ENCODE data around the gene SYN1. TPM values are rescaled to one million over a fixed set of nuclear protein-coding genes. Genes with fewer than 3 reads are reported as not detected.

The SYN1 gene
- polyA plus RNA-seq, 3 donors, result 0.11 to 4.0 (median 0.29) TPM

GRCh38 chrX:47597222-47597621 lies 22.4 kb downstream of the SYN1 start:
- H3K27ac ChIP-seq (ENCODE audit: low read depth in 1 of 2, low read length in 2 of 2), result no peak overlapping the region
- WGBS (ENCODE audit: insufficient coverage), result no CpG with 5 or more reads among the region's 3 CpGs
- H3K27ac Mint-ChIP-seq, result no peak overlapping the region
- no peak overlapping the region for H3K4me3 Mint-ChIP-seq
- H3K79me2 ChIP-seq (ENCODE audit: insufficient read depth, low read length), result no peaks in the 10 kb centered on the region
- H3K4me2 ChIP-seq (replicated peaks; ENCODE audit: extremely low read depth, low read length, poor library complexity, severe bottlenecking), result no peak overlapping the region
- no peaks in the 10 kb centered on the region for H4K20me1 ChIP-seq (ENCODE audit: insufficient read depth, low read length)
- H3K9me3 ChIP-seq (replicated peaks in 1 of 2; ENCODE audit: control insufficient read depth in 1 of 2, insufficient read depth in 1 of 2, low read length in 2 of 2), result peaks cover 5 to 9% of the 10 kb centered on the region in 2 donors
- intact Hi-C loops (cut with micrococcal nuclease), result no loop called here
- no peaks in the 10 kb centered on the region for H3K36me3 Mint-ChIP-seq
- H3K9ac ChIP-seq (ENCODE audit: insufficient read depth, low read length, poor library complexity, severe bottlenecking), result no peak overlapping the region
- H3K4me1 Mint-ChIP-seq, result no peaks in the 10 kb centered on the region
- TF ChIP-seq CTCF (IDR thresholded peaks at IDR 0.05), result no peak
- H3K27me3 Mint-ChIP-seq (ENCODE audit: low read depth in 3 of 3), result peaks cover 0 to 6% (median 2%) of the 10 kb centered on the region in 3 donors
- H3K36me3 ChIP-seq (replicated peaks in 1 of 2; ENCODE audit: control insufficient read depth in 1 of 2, insufficient read depth in 2 of 2, low read length in 2 of 2), result no peaks in the 10 kb centered on the region
- H3K9me3 Mint-ChIP-seq, result peaks cover 2 to 31% (median 15%) of the 10 kb centered on the region in 7 donors
- H3K4me1 ChIP-seq (ENCODE audit: control insufficient read depth in 1 of 2, insufficient read depth in 2 of 2, low read length in 2 of 2), result no peaks in the 10 kb centered on the region
- H3K27me3 ChIP-seq (ENCODE audit: control insufficient read depth in 2 of 2, insufficient read depth in 2 of 2, low read length in 2 of 2), result no peaks in the 10 kb centered on the region
- no peak for DNase-seq
- H3K4me3 ChIP-seq (replicated peaks in 1 of 3; ENCODE audit: low read depth in 2 of 3, low read length in 3 of 3), result no peak overlapping the region
- no peak overlapping the region for H2AFZ ChIP-seq (ENCODE audit: insufficient read depth, low read depth, low read length, poor library complexity, severe bottlenecking)

- WGBS (ENCODE audit: insufficient coverage), result no CpG with 5 or more reads among the region's 2 CpGs
- Mint-ChIP-seq H3K27me3 (ENCODE audit: low read depth in 3 of 3) (peaks cover 0 to 6% (median under 1%) of the 10 kb centered on the region in 3 donors), H3K36me3 (no peaks in the 10 kb centered on the region)
Observed at GRCh38 chrX:47596256-47596655, 23.4 kb downstream of the SYN1 start.

More at GRCh38 chrX:47596256-47596655, 23.4 kb downstream of the SYN1 start:
- H3K27ac ChIP-seq (ENCODE audit: low read depth in 1 of 2, low read length in 2 of 2), result no peak overlapping the region
- H4K20me1 ChIP-seq (ENCODE audit: insufficient read depth, low read length), result no peaks in the 10 kb centered on the region
- H3K27me3 ChIP-seq (ENCODE audit: control insufficient read depth in 2 of 2, insufficient read depth in 2 of 2, low read length in 2 of 2), result no peaks in the 10 kb centered on the region
- no peaks in the 10 kb centered on the region for H3K79me2 ChIP-seq (ENCODE audit: insufficient read depth, low read length)
- no peak for TF ChIP-seq CTCF (IDR thresholded peaks at IDR 0.05)
- intact Hi-C loops (cut with micrococcal nuclease), result no loop called here
- H3K9me3 Mint-ChIP-seq, result peaks cover 2 to 31% (median 13%) of the 10 kb centered on the region in 7 donors
- H3K4me3 ChIP-seq (replicated peaks in 1 of 3; ENCODE audit: low read depth in 2 of 3, low read length in 3 of 3), result no peak overlapping the region
- no peaks in the 10 kb centered on the region for H3K4me1 Mint-ChIP-seq
- H3K4me1 ChIP-seq (ENCODE audit: control insufficient read depth in 1 of 2, insufficient read depth in 2 of 2, low read length in 2 of 2), result no peaks in the 10 kb centered on the region
- no peak overlapping the region for H3K4me2 ChIP-seq (replicated peaks; ENCODE audit: extremely low read depth, low read length, poor library complexity, severe bottlenecking)
- no peak for DNase-seq
- no peak overlapping the region for H3K27ac Mint-ChIP-seq
- no peak overlapping the region for H3K4me3 Mint-ChIP-seq
- H3K9ac ChIP-seq (ENCODE audit: insufficient read depth, low read length, poor library complexity, severe bottlenecking), result no peak overlapping the region
- peaks cover 5 to 9% of the 10 kb centered on the region in 2 donors for H3K9me3 ChIP-seq (replicated peaks in 1 of 2; ENCODE audit: control insufficient read depth in 1 of 2, insufficient read depth in 1 of 2, low read length in 2 of 2)
- no peaks in the 10 kb centered on the region for H3K36me3 ChIP-seq (replicated peaks in 1 of 2; ENCODE audit: control insufficient read depth in 1 of 2, insufficient read depth in 2 of 2, low read length in 2 of 2)
- H2AFZ ChIP-seq (ENCODE audit: insufficient read depth, low read depth, low read length, poor library complexity, severe bottlenecking), result no peak overlapping the region

Data from CD14-positive monocyte (primary cell).